ENCODE data around the gene MADCAM1. TPM values are rescaled to one million over a fixed set of nuclear protein-coding genes. Genes with fewer than 3 reads are reported as not detected.

Gene MADCAM1
- total and polyA plus RNA-seq, 2 of the 8 experiments (the other 6 are each of a cell fraction or from before 2014, with no cell fraction given), result 2.3 to 3.0 TPM

GRCh38 chr19:475360-475759 is 20.9 kb upstream of the MADCAM1 start:
- ChIA-PET POLR2A (ENCODE audit: partially characterized antibody) (interaction anchor here (1.6 kb wide), 1 partner anchor 14 kb away, joined by 3 read pairs; no protein-coding TSS in a partner anchor), CTCF (ENCODE audit: partially characterized antibody) (interaction anchor here (0.9 to 1.0 kb wide), 2 partner anchors 10 to 36 kb away, joined by 3 read pairs; no protein-coding TSS in a partner anchor)
- H3K23me2 ChIP-seq (ENCODE audit: low read depth, low read length), result no peaks in the 10 kb centered on the region; the same call in 1 of the 2 replicates
- H3K56ac ChIP-seq (replicated peaks; ENCODE audit: insufficient read length, low read depth, low read length), result no peak overlapping the region
- peak overlapping the region; percentile 4 for H3K4ac ChIP-seq (replicated peaks; ENCODE audit: insufficient read length, low read depth, low read length)
- no peak for DNase-seq (ENCODE audit: low read depth in 1 of 2, low spot score in 2 of 2)
- no peaks in the 10 kb centered on the region for H3K79me1 ChIP-seq (ENCODE audit: low read depth, low read length)
- no peak overlapping the region for H2BK12ac ChIP-seq (ENCODE audit: low read depth, low read length)
- H3K14ac ChIP-seq (ENCODE audit: insufficient read length), result no peak overlapping the region
- H4K91ac ChIP-seq (replicated peaks; ENCODE audit: insufficient read length, low read length), result no peak overlapping the region
- H3K4me3 ChIP-seq (ENCODE audit: extremely low read depth in 1 of 4, insufficient read depth in 2 of 4, low read depth in 3 of 4, low read length in 4 of 4), result no peak overlapping the region
- no peak overlapping the region for H2BK120ac ChIP-seq (replicated peaks; ENCODE audit: low read depth, low read length)
- no peak overlapping the region for H3K4me2 ChIP-seq (ENCODE audit: insufficient read depth in 1 of 2, low read depth in 2 of 2, low read length in 2 of 2)
- no peak overlapping the region for H2AK5ac ChIP-seq (ENCODE audit: low read depth, low read length)
- no peak overlapping the region for H3K18ac ChIP-seq (ENCODE audit: extremely low read depth, low read length)
- no peak overlapping the region for H2AFZ ChIP-seq (ENCODE audit: low read length)
- no peak overlapping the region for H4K8ac ChIP-seq (ENCODE audit: extremely low read depth, insufficient read depth, low read length)
- peaks cover 0 to under 1% of the 10 kb centered on the region in 2 experiments; a peak in 2 of 4 replicates for H3K9me3 ChIP-seq (ENCODE audit: insufficient read depth in 2 of 2, low read depth in 1 of 2, low read length in 1 of 2)
- H3K36me3 ChIP-seq (ENCODE audit: control insufficient read depth in 2 of 4, insufficient read depth in 4 of 4, low read length in 3 of 4), result no peaks in the 10 kb centered on the region
- no peak overlapping the region for H3K23ac ChIP-seq (ENCODE audit: insufficient read length)
- H4K20me1 ChIP-seq (replicated peaks in 1 of 2; ENCODE audit: control insufficient read depth in 1 of 2, insufficient read depth in 2 of 2, low read length in 2 of 2), result no peaks in the 10 kb centered on the region
- no peak overlapping the region for H2BK20ac ChIP-seq (ENCODE audit: low read length)
- H4K5ac ChIP-seq (ENCODE audit: insufficient read length, low read depth, low read length), result no peak overlapping the region
- H3K4me1 ChIP-seq (replicated peaks in 1 of 4; ENCODE audit: control insufficient read depth in 3 of 4, insufficient read depth in 4 of 4, low read length in 3 of 4), result peaks cover 0 to 4% (median 0%) of the 10 kb centered on the region in 4 experiments; a peak in 2 of 7 replicates
- H3K9ac ChIP-seq (replicated peaks in 1 of 4; ENCODE audit: extremely low read depth in 1 of 4, low read depth in 3 of 4, low read length in 3 of 4), result no peak overlapping the region
- H2BK15ac ChIP-seq (ENCODE audit: low read length), result no peak overlapping the region
- H2BK5ac ChIP-seq (ENCODE audit: low read depth, low read length), result no peak overlapping the region
- H3K27ac ChIP-seq (ENCODE audit: low read depth, low read length), result no peak overlapping the region
- H3K79me2 ChIP-seq (ENCODE audit: control insufficient read depth in 1 of 2, insufficient read depth in 2 of 2, low read length in 2 of 2), result no peaks in the 10 kb centered on the region
- no peak for FAIRE-seq
- H3K27me3 ChIP-seq (replicated peaks in 1 of 4; ENCODE audit: control insufficient read depth in 3 of 4, extremely low read depth in 1 of 4, insufficient read depth in 3 of 4, low read length in 3 of 4), result no peaks in the 10 kb centered on the region
- WGBS, 2 experiments (ENCODE audit: extremely low coverage in 1 of 2, insufficient coverage in 1 of 2, insufficient read length in 1 of 2, insufficient replicate concordance in 2 of 2, low coverage in 1 of 2, low lambda C conversion rate in 2 of 2, missing lambda C conversion rate in 1 of 2), result 90% methylated on average over 13 of the region's 13 CpGs; no CpG with 5 or more reads in 1 of the 2 experiments
- no peak for TF ChIP-seq TCF12 (IDR thresholded peaks at IDR 0.05; ENCODE audit: low read depth, low read length)
- TF ChIP-seq CTCF (IDR thresholded peaks at IDR 0.05; ENCODE audit: control extremely low read depth in 1 of 3, insufficient read depth in 1 of 3, low read depth in 1 of 3, low read length in 3 of 3), result no peak
- no peak for TF ChIP-seq SRF (IDR thresholded peaks at IDR 0.05; ENCODE audit: low read depth, low read length)
- TF ChIP-seq TAF1 (IDR thresholded peaks at IDR 0.05; ENCODE audit: low read depth, low read length), result no peak
- no peak for TF ChIP-seq RNF2 (IDR thresholded peaks at IDR 0.05; ENCODE audit: borderline replicate concordance, low read depth, low read length, missing control alignments, poor library complexity, severe bottlenecking)
- TF ChIP-seq SP2 (IDR thresholded peaks at IDR 0.05; ENCODE audit: low read length), result no peak
- TF ChIP-seq POLR2A (IDR thresholded peaks at IDR 0.05; ENCODE audit: control extremely low read depth in 1 of 2, low read depth in 2 of 2, low read length in 2 of 2), result no peak
- no peak for TF ChIP-seq CHD2 (IDR thresholded peaks at IDR 0.05; ENCODE audit: low read length)
- TF ChIP-seq KDM4A (IDR thresholded peaks at IDR 0.05; ENCODE audit: low read depth, low read length, severe bottlenecking), result no peak
- TF ChIP-seq BRCA1 (IDR thresholded peaks at IDR 0.05; ENCODE audit: low read depth, low read length), result no peak
- TF ChIP-seq POLR2AphosphoS5 (IDR thresholded peaks at IDR 0.05; ENCODE audit: low read depth, low read length), result no peak
- no peak for TF ChIP-seq ASH2L (IDR thresholded peaks at IDR 0.05; ENCODE audit: low read length)
- no peak for TF ChIP-seq RBBP5 (IDR thresholded peaks at IDR 0.05; ENCODE audit: borderline replicate concordance, low read depth, low read length)
